Effector CD8-positive, alpha-beta T cell (primary cell): ENCODE results near the gene ATAD1.
"Not testable (repeated sequence)": the region's sequence is repeated elsewhere in the genome, so short reads cannot be mapped to it uniquely, and the experiment has no call there.

Source experiments
- DNase-seq: peaks from one replicate; lab custom pipeline; 2025; lab: John Stamatoyannopoulos, UW

The ATAD1 gene

DNA sequence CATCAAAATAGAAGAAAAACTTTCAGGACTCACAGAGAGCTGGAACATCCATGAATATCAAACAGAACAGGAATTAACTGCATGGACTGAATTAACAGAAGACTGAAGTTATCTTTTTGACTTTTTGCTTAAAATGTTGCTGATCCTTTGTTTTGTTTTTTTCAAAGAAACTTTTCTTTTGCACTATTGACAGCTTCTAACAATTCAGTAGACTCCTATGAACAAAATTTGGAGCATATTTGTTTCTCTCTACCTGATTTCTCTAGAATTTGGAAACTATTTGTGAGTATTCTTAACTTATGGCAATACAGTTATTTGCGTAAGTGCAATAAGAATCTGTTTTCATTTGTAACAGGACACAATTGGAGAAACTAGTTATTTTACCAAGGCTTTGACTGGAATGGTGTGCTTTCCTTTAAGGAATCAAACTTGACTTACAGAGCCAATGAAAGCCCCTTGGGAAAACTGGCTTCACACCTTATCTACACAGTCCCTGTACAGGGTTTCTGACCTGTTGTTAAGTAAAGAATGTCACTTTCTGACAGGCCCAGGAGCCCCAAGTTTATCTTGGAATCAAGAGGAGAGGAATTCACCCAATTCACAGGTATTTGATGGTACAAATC, 16.1 kb downstream of the ATAD1 start:
- DNase-seq, result not testable (repeated sequence)

DNA sequence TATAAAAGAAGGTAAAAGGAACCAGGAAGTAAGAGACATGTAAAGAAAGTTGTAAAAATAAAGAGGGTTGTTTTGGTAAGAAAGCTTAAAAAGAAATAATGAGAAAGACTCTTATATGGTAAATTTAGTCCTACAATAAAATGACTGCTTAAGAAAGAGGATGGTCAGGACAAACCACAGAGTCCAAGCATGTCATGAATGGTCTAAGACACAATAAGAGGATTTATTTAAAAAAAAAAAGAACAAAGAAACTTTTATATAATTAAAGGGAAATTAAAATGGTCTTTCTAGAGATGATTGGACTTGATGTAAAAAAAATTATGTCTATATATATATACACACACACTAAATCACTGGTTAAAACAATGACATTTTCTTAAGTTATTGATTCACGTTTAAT, 18.2 kb downstream of the ATAD1 start:
- DNase-seq, result no peak

DNA sequence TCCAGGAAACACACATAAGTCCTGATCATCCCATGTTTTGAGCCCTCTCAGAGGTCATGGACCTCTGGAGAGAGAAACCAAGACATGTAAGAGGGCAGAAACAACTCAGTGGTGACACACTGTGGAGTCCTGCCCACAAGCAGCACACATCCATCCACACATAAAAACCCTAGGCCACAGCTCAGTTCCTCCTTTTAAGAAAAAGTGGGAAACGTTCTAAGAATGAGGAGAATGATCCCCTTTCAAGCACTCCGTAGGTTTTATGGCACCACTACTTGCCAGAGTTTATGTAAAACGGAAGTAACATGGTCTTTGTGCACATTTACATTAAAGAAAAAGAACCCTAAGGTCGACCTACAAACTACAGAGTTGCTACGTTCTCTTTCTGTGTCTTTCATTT, 19.9 kb downstream of the ATAD1 start:
- no peak for DNase-seq

DNA sequence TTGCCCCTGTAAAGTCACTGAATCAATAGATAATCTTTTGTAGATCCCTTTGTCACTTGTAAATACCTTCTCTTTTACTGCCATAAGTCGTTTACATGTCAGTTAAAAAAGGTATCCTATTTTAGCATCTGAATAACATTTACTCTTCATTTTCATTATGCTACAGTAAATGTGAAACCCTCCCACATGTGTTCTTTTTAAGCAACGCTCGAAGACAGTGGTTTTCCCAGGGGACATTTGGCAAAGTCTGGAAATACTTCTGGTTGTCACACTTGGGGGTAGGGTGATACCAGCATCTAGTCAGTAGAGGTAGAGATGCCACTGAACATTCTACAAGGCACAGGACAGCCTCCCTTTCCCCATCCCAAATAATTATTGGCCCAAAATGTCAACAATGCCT, 23.7 kb downstream of the ATAD1 start:
- no peak for DNase-seq

DNA sequence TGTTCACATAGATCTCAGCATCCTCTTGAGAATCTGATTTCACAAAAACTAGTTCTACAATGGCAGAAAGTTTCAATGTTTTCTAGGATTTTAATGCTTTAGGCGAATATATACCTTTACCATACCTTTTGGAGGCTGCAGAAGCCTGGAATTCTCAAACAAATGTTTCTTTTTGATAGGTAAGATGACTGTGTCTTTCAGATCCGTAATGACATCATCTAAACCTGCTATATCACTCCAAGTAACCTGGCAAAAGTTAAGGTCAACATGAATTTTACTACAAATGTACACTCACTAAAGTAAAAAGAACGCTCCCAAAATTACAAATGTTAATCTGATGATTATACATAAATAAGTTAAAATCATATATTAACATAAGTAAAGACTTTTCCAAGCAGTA, 27.8 kb downstream of the ATAD1 start:
- no peak for DNase-seq

DNA sequence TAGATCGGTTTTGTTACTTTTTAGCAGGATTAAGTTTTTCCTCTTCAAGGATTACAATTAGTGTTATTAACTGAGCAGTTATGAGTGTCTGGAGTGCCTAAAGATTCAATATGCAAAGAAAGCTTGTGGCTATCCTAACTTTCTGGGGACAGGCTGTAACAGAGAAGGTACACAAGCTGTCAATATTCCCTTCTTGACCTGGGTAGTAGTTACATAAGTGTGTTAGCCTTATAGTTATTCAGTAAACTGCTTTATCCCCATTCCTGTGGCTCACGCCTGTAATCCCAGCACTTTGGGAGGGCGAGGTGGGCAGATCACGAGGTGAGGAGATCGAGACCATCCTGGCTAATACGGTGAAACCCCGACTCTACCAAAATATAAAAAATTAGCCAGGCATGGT, 31.6 kb downstream of the ATAD1 start:
- no peak for DNase-seq

DNA sequence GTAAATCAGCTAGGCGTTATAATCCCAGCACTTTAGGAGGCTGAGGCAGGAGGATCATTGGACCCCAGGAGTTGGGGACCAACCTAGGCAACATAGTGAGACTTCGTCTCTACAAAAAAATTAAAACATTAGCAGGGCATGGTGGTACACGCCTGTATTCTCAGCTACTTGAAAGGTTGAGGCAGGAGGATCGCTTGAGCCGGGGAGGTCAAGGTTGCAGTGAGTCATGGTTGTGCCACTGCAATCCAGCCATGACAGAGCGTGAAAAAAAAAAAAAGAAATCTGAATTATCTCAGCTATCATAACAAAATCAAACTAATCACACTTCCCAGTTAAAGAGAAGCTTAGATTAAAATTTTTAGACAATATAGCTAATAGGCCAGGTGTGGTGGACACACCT, 35.3 kb downstream of the ATAD1 start:
- DNase-seq, result no peak

DNA sequence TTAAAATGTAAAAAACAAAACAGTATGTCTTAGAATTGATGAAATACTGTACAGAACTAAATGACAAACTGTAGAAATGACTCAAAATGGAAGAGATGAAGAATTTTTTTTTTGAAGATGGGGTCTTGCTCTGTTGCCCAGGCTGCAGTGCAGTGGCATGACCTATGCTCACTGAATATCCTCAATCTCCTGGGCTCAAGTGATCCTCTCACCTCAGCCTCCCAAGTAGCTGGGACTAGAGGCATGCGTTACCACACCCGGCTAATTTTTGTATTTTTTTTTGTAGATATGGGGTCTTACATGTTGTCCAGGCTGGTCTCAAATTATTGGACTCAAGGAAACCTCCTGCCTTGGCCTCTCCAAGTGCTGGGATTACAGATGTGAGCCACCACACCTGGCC, 36.5 kb downstream of the ATAD1 start:
- no peak for DNase-seq

DNA sequence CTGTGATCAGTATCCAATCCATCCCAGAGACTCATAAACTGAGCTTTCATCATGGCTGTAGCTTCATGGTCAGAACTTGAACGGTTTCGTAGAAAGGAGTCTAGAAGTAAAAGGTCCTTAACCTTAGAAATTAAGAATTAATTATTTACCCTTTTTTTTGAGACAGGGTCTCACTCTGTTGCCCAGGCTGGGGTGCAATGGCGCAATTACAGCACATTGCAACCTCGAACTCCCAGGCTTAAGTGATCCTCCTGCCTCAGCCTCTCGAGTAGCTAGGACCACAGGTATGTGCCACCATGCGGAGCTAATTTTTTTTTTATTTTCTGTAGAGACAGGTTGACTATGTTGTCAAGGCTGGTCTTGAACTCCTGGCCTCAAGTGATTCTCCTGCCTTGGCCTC, 41.7 kb downstream of the ATAD1 start:
- DNase-seq, result no peak

DNA sequence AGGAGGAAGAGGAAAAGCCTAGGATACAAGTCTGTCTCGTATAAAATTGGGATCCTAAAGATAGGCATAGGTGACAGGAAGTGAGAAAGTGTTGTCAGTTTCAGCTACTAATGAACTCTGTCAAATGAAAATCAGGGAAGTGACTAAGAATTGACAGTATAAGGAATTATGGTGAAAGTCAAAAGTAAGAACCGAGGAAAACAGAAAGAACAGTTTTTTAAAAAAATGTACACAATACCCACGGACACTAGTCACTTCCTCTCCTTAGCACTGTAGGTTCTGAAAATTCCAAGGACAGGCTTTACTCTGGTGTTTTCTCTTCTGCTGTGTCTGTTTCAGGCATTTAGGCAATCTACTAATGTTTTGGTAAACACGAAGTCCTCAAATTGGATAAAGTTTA, 42.3 kb downstream of the ATAD1 start:
- DNase-seq, result no peak

DNA sequence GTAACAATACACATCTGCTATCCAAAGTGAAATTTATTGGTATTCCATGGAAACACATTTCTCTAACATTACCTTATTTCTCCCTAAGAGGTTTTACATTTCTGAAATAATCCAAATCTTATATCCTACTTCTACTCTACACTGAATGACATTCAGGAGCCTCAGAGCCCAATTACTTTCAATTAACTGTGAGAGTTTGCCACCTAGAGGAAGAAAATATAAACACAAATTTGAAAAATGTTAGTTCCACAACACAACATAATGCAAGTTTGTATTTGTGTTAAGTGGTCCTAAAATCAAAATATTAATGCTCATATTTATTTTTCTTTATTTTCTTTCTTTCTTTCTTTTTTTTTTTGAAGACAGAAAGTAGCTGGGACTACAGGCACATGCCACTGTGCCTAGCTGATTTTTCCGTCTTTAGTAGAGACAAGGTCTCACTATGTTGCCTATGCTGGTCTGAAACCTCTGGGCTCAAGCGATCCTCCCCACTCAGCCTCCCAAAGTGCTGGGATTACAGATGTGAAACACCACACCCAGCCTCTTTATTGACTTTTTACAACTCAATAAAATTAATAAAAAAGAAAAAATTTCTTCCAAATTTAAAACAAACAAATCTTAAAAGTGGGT, 46.0 kb downstream of the ATAD1 start:
- DNase-seq, result no peak

DNA sequence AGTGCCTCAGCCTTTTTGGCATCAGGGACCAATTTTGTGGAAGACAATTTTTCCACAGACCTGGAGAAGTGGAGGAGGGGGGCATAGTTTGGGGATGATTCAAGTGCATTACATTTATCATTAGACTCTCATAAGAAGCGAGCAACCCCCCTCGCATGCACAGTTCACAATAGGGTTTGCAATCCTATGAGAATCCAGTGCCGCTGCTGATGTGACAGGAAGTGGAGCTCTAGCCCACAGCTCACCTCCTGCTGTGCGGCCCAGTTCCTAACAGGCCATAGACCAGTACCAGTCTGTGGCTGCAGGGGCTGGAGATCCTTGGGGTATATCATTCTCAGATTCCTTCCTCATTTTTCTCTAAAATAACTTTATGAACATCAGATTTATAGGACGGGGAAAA, 50.8 kb downstream of the ATAD1 start:
- no peak for DNase-seq

DNA sequence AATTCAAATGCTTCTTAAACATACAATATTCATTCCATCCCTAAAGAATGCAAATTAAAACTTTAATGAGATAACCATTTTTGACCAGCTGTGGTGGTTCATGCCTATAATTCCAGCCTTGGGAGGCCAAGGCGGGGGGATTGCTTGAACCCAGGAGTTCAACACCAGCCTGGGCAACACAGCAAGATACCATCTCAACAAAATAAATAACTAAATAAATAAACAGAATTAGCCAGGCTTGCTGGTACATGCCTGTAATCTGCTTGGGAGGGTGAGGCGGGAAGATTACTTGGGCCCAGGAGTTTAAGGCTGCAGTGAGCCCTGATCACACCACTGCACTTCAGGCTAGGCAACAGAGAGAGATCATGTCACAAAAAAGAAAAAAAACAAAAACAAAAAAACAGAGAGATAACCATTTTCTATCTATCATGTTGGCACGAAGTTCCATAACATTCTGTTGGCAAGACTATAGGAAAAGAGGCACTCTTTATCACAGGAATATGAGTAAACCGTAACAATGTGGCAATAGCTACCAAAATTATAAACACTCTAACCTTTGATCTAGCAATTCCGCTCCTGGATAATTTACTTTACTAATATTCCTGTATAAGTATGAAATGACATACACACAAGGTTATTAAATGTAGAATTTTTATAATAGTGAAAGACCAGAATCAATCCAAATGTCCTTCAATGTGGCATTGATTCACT, 52.2 kb downstream of the ATAD1 start:
- no peak for DNase-seq

DNA sequence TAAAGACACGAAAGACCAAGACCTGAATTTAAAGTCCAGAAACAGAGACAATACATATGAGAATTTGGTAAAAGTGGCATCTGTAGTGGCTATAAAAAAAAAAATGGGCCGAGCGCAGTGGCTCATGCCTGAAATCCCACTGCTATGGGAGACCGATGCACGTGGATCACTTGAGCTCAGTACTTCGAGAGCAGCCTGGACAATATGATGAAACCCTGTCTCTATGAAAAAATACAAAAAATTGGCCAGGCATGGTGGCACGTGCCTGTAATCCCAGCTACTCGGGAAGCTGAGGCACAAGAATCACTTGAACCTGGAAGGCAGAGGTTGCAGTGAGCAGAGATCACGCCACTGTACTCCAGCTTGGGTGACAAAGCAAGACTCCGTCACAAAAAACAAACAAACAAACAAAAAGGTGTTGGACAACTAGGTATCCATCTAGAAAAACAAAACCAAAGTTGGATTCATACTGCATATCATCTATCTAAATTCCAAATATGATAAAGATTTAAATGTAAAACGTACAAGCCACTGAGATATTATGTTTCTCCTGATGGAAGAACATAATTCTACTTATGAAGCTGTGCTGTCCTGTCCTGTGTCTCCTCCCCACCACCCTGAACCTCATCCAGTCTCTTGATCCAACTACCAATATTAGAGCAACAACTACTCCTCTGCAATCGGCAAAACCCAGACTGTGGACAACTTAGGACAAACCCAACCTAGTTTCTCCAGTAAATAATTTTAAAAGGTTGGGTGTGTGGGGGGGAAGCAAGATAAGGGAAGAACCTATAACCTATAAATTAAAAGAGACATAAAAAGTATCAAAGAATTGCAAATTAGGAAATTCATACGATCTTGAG, 53.7 kb downstream of the ATAD1 start:
- DNase-seq, result no peak

DNA sequence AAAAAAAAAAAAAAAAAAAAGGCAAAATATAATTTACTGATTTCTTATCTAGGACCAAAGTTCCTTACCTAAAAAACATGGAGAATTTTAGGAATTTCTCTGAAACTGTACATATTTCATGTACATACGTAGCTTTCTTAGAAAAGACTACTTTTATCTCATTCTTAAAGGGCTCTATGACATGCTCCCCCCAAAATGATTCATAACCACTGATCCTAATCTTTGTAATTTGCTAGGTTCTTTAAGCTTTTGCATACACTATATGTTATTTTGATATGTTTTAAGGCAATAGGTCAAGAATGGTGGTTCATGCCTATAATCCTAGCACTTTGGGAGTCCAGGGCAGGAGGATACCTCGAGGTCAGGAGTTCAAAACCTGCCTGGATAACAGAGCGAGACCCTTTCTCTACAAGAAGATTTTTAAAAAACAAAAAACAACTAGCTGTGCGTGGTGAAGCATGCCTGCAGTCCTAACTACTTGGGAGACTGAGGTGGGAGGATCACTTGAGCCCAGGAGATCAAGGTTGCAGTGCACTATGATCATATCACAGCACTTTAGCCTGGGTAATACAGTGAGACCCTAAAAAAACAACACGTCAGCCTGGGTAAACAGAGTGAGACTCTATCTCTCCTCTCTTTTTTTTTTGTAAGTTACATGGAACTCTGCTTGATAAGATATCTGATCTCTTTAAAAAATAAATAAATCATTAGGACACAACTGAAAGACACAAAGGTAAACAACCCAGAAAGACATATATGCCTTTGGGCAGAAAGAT, 54.8 kb downstream of the ATAD1 start:
- no peak for DNase-seq

DNA sequence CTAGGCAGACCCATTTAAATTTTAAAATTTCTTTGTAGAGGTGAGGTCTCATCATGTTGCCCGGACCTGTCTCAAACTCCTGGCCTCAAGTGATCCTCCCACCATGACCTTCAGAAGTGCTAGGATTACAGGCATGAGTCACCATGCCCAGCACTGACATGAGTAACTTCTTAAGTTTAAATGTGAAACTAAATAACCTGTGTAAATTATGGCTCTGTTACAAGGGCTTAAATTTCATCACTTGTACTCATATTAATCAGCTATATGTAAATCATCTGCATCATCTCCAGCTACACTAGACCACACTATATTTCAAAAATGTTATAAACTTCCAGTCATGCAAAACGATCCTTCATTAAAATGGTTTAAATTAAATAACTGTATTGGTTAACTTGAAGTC, 56.1 kb downstream of the ATAD1 start:
- DNase-seq, result no peak

DNA sequence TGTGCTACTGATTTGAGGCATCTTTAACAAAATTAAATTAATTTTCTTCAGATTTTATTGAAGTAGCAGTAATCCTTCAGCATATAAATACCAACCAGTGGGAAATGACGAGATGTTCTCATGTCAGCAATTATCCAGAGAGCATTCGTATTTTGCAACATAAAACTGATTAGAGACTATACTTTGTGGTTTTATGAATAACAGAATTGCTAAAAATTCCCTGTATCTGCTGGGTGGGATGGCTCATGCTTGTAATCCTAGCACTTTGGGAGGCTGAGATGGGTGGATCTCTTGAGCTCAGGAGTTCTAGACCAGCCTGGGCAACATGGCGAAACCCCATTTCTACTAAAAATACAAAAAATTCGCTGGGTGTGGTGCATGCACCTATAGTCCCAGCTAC, 56.9 kb downstream of the ATAD1 start:
- DNase-seq, result no peak

DNA sequence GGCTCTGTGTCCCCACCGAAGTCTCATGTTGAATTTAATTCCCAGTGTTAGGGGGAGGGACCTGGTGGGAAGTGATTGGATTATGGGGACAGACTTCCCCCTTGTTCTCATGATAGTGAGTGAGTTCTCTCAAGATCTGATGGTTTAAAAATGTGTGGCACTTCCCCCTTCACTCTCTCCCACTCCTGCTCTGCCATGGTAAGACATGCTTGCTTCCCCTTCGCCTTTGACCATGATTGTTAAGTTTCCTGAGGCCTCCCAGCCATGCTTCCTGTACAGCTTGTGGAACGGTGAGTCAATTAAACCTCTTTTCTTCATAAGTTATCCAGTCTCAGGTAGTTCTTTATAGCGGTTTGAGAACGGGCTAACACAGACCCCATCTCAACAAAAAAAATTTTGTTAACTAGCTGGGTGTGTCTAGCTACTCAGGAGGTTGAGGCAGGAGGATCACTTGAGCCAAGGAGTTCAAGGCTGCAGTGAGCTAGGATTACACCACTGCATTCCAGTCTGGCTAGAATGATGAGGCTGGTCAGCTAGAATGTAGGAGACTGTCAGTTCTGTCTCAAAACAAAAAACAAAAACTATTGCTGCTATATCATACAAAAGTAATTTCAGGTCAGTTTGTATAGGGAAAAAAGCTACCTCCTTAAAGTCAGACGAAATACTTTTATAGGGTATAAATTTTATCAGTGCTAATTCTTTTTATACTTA, 57.7 kb downstream of the ATAD1 start:
- DNase-seq, result no peak

DNA sequence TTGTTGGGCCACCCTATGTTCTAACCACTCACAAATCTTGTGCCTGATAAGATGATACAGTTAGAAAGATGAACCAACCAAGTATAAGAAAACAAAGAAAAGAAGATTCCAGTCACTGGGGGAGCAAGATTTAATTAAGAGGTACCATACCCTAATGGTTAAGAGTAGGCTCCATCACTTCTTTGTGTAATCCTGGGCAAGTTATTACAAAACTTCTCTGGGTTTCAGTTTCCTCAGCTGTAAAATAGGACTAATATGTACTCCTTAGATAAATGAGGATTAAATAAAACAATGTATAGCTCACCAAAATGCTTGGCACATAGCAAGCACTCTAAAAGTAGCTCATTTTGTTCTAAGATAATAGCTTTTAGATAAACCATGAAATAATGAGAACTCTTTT, 58.5 kb downstream of the ATAD1 start:
- no peak for DNase-seq

DNA sequence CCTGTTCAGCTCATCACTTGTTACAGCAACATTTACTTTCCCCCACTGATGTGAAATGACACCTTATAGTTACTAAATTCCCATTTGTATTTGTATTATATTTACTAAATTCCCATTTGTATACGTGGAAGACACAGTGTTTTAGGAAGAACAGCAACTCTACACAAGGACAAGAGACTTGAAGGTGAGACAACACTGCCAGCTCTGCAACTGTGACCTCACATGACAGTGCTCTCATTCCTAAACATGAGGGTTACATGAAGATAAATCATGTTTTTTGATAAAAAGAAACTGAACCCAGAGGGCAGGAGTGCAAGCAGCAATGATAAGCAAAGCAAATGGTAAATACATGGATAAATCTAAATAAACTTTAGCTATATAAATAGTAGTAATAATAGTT, 60.3 kb downstream of the ATAD1 start:
- DNase-seq, result no peak
